HG03060 (cell line): Measurements from ENCODE around the gene TLNRD1.

ENCODE experiments used
- ATAC-seq: cut with Tn5 transposase; IDR thresholded peaks from one replicate; pipeline ENCODE4 v1.9.1; 2021; ENCODE audit warnings: low read depth, moderate number of reproducible peaks; ENCODE audit not compliant: unreplicated experiment

The TLNRD1 gene

DNA sequence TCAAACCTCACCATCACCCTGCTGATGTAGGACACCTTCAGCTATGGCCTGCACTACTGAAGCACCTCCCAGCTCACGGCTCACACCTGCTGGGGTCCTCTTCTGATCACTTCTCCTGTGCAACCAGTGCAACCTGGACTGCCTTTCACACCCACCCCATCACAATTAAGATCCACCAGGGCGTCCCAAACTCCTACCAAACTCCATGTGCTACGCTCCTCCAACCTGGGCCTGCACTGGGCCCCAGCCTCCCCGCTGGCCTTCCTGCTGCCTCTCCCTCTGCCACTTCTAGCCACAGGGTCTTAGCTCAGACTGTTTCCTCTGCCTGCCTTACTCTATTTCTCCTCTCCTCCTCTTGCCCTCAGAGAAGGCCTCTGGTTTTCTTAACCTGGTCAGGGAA lies 23.9 kb upstream of the TLNRD1 start:
- no peak for ATAC-seq

DNA sequence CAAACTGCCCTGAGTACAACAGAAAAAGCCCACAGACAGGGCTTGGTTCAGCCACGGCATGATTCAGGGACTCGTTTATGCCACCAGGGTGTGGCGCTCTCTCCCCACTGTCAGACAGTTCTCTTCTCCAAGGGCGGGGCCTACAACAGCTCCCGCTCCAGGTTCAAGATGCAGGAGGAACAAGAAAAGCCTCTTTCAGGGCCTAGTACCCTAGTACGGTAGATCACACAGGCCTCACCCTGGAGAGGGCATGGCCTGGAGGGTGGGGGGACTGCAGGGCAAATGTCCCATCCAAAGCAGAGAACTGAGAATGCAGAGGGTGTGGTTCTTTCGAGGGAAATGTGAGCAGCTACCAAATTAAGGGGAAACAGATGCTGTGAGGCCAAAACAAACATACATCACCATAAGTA lies 23.1 kb upstream of the TLNRD1 start:
- ATAC-seq = no peak

DNA sequence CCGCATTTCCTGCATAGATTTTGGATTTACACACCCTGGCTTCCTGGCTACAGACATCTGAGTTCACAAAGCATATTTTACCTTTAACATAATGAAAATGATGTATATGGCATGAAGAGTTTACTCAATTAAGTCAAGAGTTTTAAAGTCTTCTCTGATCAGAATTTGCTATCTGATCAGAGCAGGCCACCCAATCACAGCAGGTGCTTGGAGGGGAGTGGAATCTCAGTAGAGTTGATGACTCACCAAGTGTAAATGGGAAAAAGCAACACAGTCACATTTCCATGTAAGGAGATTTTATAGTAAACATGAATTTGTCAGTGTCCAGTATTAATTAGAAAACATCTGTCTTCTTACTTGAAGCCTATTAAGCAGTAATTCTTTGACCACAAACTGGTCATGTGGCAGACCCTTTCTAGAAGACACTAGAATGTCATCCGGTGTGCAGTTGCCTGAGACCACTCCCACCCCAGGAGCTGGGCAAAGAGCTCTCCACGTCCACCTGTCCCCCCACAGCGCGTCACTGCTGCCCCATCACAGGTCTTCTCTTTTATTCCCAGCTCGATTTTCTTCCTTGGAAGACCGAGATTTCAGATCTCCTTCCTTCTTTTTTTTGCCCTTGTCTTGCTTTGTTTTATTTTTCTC lies 21.9 kb upstream of the TLNRD1 start:
- no peak for ATAC-seq

DNA sequence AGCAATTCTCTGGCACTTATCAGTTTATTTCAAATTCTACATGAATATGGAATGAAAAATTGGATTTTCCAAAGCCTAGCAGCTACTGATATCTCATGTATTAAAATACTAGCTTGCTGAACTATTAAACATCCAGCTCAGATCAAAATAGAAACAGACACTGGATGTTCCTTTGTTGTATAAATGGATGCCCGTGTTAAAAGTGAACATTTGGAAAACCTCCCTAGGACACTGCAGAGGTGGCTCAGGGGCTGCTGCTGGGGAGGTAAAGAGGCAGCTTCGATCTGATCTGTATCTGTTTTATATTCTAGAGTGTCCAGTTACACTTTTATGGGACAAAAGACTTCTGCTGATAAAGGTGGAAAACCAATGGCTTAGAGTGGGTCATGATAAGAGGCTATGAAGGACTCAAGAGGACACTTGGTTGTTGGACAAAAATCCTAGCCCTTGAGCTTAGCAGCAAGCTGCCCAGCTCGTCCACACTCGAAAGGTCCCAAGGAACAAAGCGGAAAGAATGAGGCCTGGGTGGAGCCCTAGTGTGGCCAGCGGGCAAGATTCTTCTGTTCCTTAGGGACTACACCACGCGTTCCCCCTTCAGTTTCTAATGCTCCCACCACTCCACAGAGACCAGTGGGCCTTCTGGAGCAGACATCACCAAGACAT lies 21.1 kb upstream of the TLNRD1 start:
- no peak for ATAC-seq

DNA sequence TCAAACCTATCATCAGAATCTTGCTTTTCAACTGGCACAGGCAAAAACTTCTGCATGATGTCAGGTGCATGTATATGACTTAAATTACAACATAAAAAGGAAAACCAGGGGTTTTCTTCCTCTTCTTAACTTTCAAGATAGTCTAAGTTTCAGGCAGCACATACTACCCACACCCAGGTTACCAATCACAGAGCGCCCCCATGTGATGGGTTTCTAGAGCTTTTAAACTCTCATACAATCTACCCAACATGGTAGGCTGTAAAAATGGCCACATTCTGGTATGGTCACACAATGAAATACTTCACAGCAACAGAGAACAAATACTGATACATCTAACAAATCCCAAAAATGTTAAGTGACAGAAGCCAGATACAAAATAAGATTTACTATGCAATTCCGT lies 18.5 kb upstream of the TLNRD1 start:
- ATAC-seq = no peak

DNA sequence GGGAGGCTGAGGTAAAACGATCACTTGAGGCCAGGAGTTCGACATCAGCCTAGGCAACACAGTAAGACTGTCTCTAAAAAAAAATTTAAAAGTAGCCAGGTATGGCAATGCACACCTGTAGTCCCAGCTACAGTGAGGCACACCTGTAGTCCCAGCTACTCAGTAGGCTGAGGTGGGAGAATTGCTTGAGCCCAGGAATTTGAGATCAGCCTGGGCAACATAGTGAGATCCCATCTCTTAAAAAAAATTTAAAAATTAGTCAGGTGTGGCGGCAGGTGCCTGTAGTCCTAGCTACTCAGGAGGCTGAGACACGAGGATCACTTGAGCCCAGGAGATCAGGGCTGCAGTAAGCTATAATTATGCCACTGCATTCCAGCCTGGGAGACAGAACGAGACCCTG lies 17.9 kb upstream of the TLNRD1 start:
- no peak for ATAC-seq

DNA sequence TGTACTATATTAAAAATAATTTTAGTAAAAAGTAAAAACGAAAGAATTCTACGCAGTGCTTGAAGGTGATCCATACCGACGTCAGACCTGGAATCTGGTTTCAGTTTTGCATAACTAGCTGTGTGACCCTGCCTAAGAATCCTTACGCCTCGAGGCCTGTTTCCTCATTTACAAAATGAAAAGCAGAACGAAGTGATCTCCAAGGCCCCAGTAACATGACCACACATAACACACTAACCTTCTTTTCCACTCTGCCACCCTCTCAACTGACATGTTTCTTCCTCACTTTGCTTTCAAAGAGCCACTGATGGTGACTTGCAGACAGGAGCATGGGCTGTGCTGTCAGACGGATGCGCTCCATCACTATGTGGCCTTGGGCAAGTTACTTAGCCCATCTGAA lies 15.9 kb upstream of the TLNRD1 start:
- no peak for ATAC-seq

DNA sequence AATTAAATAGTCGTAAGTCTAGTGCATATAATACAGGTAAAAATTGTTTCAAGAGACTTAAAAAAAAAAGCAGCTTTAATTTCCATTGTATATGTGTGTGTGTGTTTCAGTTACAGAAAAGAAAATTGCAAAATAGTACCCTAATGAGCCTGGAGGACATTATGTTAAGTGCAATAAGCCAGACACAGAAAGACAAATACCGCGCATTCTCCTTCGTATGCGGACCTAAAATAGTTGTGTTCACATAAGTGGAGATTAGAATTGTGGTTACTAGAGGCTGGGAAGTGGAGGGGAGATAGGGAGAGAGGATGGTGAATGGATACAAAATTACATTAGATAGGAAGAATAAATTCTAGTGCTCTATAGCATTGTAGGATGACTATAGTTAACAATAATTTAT lies 14.7 kb upstream of the TLNRD1 start:
- no peak for ATAC-seq

DNA sequence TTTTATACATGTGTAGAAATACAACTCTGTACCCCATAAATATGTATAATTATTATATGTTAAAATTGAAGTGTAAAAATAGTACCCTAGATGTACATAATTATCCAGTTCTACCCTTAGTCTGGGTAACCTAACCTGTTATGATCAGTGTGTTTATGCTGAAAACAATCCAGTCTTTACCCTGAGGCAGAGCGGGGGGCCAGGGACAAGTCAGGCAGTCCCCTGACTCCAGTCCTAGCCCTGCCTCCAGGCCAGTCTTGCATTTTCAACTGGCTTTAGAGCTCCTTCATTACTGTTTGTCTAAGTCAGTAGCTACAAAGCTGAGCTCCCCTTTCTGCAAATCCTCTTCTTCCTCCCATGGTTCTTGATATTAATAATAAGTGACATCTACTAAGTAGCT lies 14.2 kb upstream of the TLNRD1 start:
- ATAC-seq = no peak

DNA sequence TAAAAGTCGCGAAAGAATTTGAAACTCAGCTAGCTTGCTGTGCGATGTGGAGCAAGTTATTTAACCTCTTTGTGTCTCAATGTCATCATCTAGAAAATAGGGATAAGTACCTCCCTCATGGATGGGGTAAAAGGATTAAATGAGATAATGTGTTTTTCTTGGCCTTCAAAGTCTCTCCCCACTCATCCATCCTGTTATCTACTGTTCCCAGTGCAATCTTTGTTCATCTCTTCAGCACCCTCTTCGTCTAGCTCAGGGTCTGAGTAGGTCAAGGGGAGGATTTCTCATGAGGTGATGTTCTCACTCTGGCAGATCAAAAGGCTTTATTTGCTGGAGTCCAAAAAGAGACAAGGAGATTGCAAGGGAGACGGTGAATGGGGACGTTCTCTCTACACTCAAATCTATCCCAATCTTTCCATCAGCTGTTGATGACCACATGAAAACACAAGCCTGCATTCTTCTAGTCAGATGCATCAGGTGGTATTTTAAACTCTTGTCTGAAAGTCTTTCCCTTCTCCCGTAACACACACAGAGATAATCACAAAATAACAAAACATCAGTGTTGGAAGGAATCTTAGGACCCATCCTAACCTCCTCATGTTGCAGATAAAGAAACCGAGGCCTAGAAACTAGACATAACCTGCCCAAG lies 12.5 kb upstream of the TLNRD1 start:
- no peak for ATAC-seq

DNA sequence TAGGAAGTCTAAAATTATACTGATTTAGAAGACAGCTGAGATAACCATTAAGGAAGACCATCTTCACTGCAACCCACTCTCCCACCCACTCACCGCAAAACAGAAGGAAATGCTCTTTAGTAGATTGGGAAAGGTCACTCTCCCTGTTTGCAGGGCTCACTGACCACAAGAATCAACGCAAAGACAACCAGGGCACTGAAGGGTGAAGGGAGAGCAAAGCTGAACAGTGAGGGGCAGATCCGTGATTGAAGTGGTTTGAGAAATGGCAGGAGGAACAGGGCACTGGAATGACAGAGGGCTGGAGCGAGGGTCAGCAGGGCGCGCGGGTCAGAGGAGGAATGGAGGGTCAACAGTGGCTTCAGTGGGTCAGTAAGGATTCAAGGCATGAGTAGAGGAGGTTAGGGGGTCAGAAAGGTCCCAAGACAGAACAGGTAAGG lies 11.6 kb upstream of the TLNRD1 start:
- ATAC-seq = no peak

DNA sequence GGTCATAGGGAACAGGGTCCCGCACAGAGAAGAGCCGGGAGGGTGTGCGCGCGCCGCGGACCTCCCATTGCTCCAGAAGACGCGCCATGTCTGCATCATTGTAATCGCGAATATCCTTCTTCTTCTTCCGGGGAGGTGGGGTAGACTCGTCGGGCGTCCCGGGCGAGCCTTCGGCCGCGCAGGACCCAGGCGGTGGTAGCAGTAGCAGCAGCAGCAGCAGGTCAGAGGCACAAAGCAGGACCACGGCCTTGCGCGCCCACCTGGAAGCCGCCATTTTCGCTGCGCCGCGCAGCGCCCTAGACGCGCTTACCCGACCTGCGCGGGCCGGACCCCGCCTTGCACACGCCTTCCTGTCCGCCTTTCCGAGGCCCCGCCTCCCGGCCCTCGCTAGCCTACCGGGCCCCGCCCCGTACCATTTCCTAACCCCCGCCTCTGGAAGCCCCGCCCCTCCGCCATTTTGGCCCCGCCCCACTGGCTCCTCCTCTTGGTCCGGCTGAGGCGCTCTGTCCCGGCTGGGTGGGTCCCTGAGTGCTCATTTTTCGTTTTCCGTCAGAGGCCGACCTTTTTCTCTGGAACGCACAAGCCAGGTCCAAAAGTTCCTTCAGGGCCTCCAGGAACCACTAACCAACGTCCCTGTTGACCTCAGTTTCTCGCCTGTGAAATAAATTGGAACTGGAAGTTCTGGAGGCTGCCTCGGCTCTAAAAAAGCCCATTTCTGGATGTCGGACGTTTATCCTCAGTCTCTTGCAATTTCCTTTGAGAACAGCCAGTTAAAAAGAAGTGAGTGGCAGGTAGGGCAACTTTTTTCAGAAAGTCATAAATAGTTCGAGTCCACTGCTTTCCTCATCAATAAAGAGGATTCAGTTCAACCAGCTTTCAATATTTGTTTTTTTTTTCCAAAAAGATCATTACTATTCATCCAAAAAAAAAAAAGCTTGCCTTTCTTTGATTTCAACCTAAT lies 10.9 kb upstream of the TLNRD1 start, which contains the start of gene MESD:
Gene MESD (minus strand): TSS at position 302 of the 961 bp plus-strand sequence. CDS start 28 bp downstream, at position 274.
- peak; percentile 80 for ATAC-seq

DNA sequence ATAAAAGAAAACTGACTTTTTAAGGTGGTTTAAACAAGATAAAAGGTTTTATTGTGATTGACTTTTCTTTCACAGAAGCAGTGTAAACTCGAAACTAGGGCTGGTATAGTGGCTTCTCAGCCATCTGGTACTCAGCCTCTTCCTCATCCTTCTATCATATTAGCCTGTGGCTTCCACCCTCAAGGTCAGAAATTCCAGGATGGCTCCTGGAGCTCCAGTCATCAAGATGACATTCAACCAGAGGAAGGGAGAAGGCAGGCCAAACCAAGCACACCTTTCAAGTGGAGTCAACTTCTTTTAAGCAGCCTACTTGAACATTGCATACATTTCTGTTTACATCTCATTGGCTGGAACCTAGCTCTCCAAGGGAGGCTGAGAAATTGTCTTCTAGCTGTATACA lies 9.8 kb upstream of the TLNRD1 start:
- ATAC-seq = no peak

DNA sequence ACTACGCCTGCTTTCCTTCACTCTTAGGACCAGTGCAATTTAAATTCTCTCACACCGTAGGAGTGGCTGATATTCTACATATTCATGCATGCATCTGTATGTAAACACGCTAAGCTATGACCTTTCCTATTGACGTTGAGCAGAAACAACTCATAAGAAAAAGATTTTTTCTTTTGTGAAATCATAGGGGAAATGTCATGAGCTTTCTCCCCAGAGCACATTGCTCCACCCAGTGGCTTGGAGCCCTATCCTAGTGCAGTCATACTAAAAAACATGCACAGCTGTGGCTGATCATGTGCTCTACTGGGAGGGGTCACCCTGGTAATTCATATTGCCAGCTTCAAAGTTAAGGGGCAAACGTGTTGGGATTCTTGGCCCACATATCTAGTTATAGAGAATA lies 9.3 kb upstream of the TLNRD1 start:
- no peak for ATAC-seq

DNA sequence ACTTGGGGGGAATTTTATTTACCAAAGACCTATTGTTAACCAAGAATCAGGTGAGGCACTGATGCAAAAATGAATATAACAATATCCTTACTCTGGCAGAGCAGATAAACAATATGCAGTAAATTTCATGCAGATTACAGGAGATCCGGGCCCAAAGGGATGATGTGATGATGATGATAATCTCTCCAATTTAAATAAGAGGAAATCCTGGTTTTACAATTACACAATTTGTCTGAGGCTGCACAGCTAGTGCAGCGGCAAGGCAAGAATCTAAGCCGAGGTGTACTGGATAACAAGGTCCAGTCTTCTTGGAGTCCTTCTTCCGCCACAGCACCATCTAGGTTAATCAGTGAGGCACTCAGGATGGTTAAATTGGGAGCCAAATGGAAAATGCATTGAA lies 8.7 kb upstream of the TLNRD1 start:
- no peak for ATAC-seq

DNA sequence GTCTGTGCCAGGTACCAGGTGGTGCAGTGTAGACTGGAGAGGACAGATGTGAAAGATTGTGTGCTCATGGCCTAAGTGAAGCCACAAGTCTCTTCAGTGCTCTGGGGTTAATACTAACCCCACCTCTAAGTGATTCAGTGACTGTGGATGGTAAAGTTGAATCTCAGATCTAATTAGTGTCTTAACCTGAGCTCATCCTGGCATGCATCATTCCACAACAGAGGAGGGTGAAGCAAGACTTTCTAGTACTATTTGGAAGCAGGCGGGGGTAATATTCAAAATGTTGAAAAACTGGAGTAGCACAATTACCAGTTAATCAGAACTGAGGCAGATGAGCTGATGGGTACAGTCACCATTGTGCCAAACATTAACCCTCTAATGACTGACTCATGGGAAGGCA lies 8.3 kb upstream of the TLNRD1 start:
- ATAC-seq = no peak

DNA sequence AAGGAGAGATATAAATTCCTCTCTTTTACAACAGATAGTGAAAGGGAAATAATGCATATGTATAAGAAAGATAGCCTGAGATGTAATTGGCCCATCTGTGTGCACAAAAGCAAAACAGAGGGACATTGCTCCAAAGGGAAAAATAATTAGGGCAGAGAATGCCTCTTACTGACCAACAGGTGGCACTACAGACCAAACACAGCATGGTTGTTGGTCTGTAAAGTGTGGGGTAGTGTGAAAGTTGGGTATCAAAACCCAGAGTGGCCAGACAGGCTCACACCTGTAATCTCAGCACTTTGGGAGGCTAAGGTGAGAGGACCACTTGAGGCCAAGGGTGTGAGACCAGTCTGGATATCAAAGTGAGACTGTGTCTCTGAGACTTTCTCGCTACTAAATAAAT lies 4.5 kb upstream of the TLNRD1 start:
- ATAC-seq = no peak

DNA sequence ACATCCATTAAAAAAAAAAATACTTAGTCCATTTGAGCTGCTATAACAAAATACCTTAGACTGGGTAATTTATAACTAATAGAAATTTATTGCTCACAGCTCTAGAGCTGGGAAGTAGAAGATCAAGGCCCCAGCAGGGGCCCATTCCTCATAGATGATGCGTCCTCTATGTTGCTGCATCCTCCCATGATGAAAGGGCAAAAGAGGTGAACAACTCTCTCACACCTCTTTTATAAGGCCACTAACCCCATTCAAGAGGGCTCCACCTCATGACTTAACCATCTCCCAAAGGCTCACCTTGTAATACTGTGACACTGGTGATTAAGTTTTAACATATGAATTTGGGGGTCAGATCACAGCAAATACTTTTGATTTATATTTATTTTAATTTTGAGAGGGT lies 3.0 kb upstream of the TLNRD1 start:
- no peak for ATAC-seq

DNA sequence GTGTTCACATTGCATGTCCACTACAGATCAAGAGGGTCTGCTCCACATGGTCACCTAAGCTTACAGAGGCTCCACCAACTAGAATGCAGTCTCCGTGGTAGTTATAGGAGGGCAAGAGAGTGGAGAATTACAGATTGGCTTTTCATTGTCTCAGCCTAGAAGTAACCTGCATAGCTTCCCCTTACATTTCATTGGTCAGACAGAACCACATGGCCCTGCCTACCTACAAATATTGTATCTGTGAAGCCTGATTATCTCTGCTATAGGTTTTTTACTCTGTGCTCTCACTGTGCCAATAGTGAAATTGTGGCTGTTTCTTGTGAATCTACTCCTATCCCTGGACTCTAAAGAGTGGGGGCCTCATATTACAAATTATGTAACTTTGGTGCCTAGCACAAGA lies 2.5 kb upstream of the TLNRD1 start:
- no peak for ATAC-seq

DNA sequence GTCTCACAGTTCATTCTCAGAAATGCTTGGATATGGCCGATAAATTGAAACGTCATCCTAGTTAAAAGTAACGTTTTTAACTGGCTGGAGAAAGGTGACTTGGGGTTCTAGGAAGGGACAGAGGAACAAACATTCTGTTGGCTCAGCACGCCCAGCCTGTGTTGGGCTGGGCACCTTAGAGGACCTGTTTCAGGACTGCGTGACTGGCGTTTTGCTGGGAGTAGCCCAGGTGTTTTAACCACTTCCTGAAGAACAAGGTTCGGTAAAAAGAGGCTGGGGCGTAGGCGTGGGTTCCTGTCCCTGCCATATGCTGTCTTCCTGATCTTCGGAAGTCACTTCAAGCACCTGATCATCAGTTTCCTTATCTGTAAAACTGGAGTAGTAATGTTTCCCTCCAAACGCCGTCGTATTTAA lies 1.1 kb upstream of the TLNRD1 start:
- no peak for ATAC-seq

DNA sequence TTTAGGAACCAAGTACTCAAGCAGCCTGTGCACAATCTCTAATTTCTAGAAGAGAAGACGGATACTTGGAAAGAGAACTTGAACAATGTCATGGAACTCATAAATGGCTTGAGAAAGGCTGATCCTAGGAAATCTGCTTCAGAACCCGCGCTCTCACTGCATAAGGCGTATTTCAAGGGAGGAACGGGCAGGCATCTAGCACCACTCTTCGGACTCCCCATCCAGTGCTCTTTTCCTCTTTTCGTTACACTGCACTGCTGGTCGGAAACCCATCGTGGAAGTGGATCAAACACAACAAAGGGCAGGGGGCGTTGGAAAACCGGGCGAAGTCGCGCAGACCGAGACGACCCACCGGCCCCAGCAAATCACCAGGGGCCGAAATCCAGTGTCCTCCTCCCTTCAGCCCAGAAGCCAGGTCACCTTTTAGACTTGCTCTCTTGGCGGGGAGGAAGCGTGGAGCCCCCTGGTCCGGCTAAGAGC lies 539 bp upstream of the TLNRD1 start:
- ATAC-seq = no peak
